ENCODE results near the gene ZNF705A.
"Not testable (repeated sequence)": the region's sequence is repeated elsewhere in the genome, so short reads cannot be mapped to it uniquely, and the experiment has no call there.

Gene ZNF705A

DNA sequence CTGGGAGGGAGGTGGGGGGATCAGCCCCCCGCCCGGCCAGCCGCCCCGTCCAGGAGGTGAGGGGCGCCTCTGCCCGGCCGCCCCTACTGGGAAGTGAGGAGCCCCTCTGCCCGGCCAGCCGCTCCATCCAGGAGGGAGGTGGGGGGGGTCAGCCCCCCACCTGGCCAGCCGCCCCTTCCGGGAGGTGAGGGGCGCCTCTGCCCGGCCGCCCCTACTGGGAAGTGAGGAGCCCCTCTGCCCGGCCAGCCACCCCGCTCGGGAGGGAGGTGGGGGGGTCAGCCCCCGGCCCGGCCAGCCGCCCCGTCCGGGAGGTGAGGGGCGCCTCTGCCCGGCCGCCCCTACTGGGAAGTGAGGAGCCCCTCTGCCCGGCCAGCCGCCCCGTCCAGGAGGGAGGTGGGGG, 27.4 kb downstream of the ZNF705A start:
- DNase-seq (ENCODE audit: low read depth in 4 of 4, low spot score in 1 of 4): not testable (repeated sequence)

- not testable (repeated sequence) for DNase-seq (ENCODE audit: low read depth in 4 of 4, low spot score in 1 of 4)
Measured at GRCh38 chr12:8188088-8188487, 31.3 kb downstream of the ZNF705A start.

DNA sequence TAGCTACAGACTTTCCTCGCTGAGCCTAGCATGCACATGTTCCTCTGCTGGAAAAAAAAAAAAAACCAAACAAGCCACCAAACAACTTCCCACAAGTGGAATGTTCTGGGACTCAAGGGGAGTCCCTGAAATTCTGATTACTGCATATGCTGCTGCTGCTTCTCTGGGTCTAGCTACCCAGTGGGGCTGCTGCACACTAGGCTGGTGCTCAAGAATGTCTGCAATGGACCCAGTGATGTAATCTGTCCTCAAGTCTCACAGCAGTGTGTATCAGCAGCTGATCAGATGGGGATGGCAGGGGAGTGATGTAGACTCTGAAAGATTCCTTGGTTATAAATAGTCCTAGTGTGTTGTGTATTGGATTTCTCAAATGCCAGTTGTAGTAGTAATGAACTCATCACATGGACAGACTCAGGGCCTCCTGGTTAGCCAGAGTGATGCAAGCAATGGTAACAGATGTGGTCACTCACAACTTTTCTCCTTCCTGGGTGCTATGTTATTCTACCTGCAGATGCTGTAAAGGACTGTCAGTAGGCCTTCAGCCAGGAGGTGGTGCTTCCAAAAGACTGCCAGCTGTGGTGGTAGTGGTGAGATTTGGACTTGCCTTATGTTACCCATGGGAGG, 41.0 kb downstream of the ZNF705A start:
- not testable (repeated sequence) for DNase-seq (ENCODE audit: low read depth in 4 of 4, low spot score in 1 of 4)

DNA sequence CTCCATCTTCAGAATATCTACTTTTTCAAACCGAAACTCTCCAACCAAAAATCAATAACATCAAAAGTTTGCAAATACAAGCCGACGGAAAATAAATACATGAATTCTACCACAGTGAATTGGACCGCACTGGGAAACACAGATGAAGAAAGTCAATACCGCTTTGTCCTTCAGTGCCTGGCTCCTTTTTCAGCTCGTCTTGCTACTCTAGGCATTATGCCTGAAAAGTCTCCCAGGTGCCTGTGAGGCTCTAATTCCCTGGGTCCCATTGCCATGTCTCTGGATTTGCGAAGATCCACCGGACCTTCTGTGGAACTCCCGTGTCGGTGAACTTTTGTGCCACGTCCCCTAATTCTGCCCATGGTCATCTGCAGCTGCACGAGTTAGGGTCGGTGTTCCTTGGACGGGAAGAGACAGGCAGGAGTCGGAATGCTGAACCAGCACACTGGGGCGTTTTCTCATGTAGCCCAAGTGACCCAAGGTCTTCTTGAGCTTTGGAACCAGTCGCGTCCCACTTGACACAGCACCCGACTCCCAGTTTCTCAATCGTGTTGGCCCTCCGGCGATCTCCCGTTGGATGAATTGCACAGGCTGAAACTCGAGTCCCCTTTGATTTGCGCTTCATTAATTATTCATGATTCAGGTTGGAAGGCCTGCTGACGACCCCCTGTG, 62.0 kb downstream of the ZNF705A start:
- not testable (repeated sequence) for DNase-seq (ENCODE audit: low read depth in 4 of 4, low spot score in 1 of 4)

GRCh38 chr12:8221375-8221774, 64.6 kb downstream of the ZNF705A start:
- DNase-seq (ENCODE audit: low read depth in 4 of 4, low spot score in 1 of 4): not testable (repeated sequence)

GRCh38 chr12:8221844-8222243, 65.0 kb downstream of the ZNF705A start:
- DNase-seq (ENCODE audit: low read depth in 4 of 4, low spot score in 1 of 4): not testable (repeated sequence)

DNA sequence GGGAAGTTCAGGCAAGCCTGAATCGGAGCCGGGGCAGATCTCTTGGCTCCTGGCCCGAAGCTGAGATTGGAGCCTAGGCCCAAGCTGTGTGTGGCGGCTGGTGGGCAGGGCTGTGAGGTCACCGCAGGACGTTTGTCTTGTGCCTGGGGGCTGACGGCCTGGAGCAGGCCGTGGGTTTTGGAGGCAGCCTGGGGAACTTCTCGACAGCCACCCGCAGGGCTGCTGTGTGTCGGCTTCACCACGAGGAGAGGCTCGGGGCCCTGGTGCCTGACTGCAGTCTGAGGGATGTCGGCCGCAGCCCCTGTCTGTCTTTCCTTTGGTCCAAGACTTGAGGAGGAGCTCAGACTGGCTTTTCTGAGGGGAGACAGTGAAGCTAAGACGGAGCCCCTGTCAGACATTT, 65.5 kb downstream of the ZNF705A start:
- DNase-seq (ENCODE audit: low read depth in 4 of 4, low spot score in 1 of 4): not testable (repeated sequence)

DNA sequence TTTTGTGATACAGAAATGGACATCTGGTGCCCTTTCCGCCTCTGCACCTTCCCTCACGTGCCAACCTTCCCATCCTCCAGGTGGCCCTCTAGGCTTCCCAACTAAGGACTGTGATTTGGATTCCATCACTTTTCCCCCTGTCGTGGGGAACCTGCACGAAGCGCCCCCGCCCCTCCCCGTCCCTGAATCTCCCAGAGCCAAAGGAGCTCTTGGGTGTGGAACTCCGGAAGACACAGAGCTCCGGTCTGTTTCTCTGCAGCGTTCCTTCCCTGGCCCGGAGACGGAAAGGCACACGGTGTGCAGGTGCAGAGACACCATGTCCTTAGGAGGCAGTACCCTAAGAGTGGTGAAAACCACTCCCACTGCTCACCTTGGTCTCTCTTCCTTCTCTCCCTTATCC, 66.8 kb downstream of the ZNF705A start:
- DNase-seq (ENCODE audit: low read depth in 4 of 4, low spot score in 1 of 4): not testable (repeated sequence)

- DNase-seq (ENCODE audit: low read depth in 4 of 4, low spot score in 1 of 4): not testable (repeated sequence)
Measured at GRCh38 chr12:8224782-8225181, 68.0 kb downstream of the ZNF705A start.

GRCh38 chr12:8226355-8226754, 69.5 kb downstream of the ZNF705A start:
- no peak for DNase-seq (ENCODE audit: low read depth in 4 of 4, low spot score in 1 of 4)

DNA sequence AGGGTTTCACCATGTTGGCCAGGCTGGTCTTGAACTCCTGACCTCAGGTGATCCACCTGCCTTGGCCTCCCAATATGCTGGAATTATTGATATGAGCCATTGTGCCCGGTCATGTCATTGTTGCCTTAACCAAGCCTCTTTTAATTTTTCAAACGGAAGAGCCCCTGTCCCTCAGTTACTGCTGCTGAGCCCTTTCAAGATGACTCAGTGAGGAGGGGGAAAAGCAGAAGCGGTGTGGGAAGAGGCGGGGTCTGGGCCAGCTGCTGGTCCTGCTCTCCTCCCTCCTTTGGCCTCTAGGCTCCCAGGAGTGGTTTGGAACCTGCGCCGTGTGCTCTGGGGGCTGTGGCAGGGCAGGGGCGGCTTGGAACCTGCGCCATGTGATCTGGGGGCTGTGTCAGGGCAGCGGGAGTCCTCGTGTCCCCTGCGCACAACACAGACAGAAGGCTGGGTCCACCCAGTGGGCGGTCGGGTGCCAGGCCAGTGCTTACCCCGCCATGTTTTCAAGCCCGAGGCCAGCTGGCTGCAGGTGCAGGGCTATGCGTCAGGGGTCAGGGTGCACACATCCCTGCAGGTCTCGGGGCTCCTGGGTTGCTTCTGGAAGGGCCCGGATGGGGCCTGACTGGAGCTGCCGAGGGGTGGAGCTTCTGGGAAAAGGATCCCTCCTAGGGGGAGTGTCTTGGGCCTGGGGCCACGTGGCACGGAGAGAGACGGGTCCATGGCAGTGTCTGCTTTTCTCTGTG, 70.3 kb downstream of the ZNF705A start, which contains the start of gene FAM90A1:
FAM90A1 (minus strand) TSS at position 627 of the 740 bp plus-strand sequence. CDS start 2,786 bp downstream, outside the sequence.
- DNase-seq (ENCODE audit: low read depth in 4 of 4, low spot score in 1 of 4): not testable (repeated sequence)

GRCh38 chr12:8227732-8228077, 70.9 kb downstream of the ZNF705A start:
- not testable (repeated sequence) for DNase-seq (ENCODE audit: low read depth in 4 of 4, low spot score in 1 of 4)

- not testable (repeated sequence) for DNase-seq (ENCODE audit: low read depth in 4 of 4, low spot score in 1 of 4)
Measured at GRCh38 chr12:8228607-8229006, 71.8 kb downstream of the ZNF705A start.

- not testable (repeated sequence) for DNase-seq (ENCODE audit: low read depth in 4 of 4, low spot score in 1 of 4)
Measured at GRCh38 chr12:8229486-8229885, 72.7 kb downstream of the ZNF705A start.

All from stimulated activated CD4-positive, alpha-beta T cell treated with anti-CD3 and anti-CD28 coated beads, Interleukin-1b, Interleukin-23, amount 100 ng/mL, for 24 hours (primary cell).